ENCODE data around the gene FCHSD2. TPM values are rescaled to one million over a fixed set of nuclear protein-coding genes. Genes with fewer than 3 reads are reported as not detected.

FCHSD2 gene
- total and polyA plus RNA-seq, 2 of the 13 experiments (the other 11 are each of a cell fraction or from before 2014, with no cell fraction given): 20.5 to 24.8 TPM

DNA sequence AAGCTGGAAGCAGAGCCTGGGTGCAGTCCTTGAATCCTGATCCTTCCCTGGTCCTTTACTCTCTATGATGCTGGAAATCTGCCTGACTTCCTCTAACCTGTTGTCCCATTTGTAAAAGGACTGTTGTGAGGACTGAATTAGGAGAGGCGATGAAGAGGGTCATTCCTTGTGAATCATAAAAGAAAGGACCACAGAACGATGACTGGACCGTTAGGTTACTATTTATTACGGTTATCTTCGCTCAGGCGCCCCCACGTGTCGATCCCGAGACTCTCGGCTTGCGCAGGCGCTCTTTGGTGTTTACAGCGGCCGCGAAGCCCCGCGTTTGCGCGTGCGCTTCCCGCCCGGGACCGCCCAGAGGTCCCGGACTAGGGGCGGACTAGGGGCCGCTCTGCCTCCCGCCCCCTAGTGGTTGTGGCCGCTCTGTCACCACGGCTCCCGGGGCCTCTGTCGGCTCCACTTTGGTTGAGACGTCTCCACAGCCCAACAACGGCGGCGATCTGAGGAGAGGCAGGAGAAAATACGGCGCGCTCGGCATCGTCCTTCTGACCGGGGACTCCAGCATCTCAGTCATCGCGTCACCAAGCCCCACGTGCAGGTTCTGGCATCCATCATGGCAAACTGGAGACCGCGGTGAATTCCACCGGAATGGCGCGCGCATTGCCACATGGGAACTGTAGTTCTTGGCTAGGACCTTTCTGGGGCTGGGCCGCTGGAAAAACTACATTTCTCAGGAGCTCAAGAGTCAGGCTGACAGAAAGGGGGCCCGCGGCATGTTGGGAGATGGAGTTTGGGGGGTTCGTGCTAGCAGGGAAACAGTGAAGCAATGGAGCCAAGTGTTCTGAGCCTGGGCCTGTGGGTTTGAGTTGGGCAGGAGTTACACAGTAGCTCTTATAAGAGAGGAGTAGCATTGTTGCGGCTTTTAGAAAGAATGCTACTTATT is 348.4 kb downstream of the FCHSD2 start, which contains the start of gene STARD10 (continued):
- TF ChIP-seq AGO1 (IDR thresholded peaks at IDR 0.05; ENCODE audit: low read depth, low read length, poor library complexity, severe bottlenecking) (peak; percentile 86), FOSL1 (CRISPR knock-in tag; IDR thresholded peaks at IDR 0.05; ENCODE audit: borderline replicate concordance) (no peak), SMYD3 (CRISPR knock-in tag; IDR thresholded peaks at IDR 0.05) (peak; percentile 54; the same call in 1 of the 2 replicates), NFIB (CRISPR knock-in tag; IDR thresholded peaks at IDR 0.05; ENCODE audit: borderline replicate concordance) (no peak), ZNF883 (CRISPR knock-in tag; IDR thresholded peaks at IDR 0.05; ENCODE audit: not compliant biosample characterization) (peak; percentile 78), HOXA7 (CRISPR knock-in tag; IDR thresholded peaks at IDR 0.05) (no peak), FOXO1 (CRISPR knock-in tag; IDR thresholded peaks at IDR 0.05) (peak; percentile 83), ZBTB20 (CRISPR knock-in tag; IDR thresholded peaks at IDR 0.05; ENCODE audit: borderline replicate concordance, low read depth) (no peak), CREM (IDR thresholded peaks at IDR 0.05) (peak; percentile 97), CREM (CRISPR knock-in tag; IDR thresholded peaks at IDR 0.05) (no peak), ZNF101 (CRISPR knock-in tag; IDR thresholded peaks at IDR 0.05; ENCODE audit: borderline replicate concordance, low read depth) (no peak), ATF2 (CRISPR knock-in tag; IDR thresholded peaks at IDR 0.05) (0 out of 2 replicates have a peak, but pooled peaks have one; percentile 5), CEBPB (IDR thresholded peaks at IDR 0.05; ENCODE audit: borderline replicate concordance, low read depth, low read length) (no peak), FOXC1 (CRISPR knock-in tag; IDR thresholded peaks at IDR 0.05; ENCODE audit: borderline replicate concordance) (no peak), MZF1 (CRISPR knock-in tag; IDR thresholded peaks at IDR 0.05; ENCODE audit: borderline replicate concordance) (no peak), RARA (CRISPR knock-in tag; IDR thresholded peaks at IDR 0.05) (no peak), ZNF138 (CRISPR knock-in tag; IDR thresholded peaks at IDR 0.05; ENCODE audit: low read depth) (0 out of 2 replicates have a peak, but pooled peaks have one; percentile 82), SRF (IDR thresholded peaks at IDR 0.05; ENCODE audit: low read depth, low read length) (no peak), AHR (CRISPR knock-in tag; IDR thresholded peaks at IDR 0.05) (no peak; the same call in 1 of the 2 replicates), GATAD2A (CRISPR knock-in tag; IDR thresholded peaks at IDR 0.05) (0 out of 2 replicates have a peak, but pooled peaks have one; percentile 16), XRCC5 (optimal IDR thresholded peaks at IDR 0.05; ENCODE audit: low read length) (peak; percentile 95), ZMYM3 (CRISPR knock-in tag; IDR thresholded peaks at IDR 0.05) (peak; percentile 85), SKIL (CRISPR knock-in tag; IDR thresholded peaks at IDR 0.05; ENCODE audit: borderline replicate concordance) (no peak), ZNF644 (CRISPR knock-in tag; IDR thresholded peaks at IDR 0.05; ENCODE audit: low read depth) (no peak), ZNF207 (IDR thresholded peaks at IDR 0.05; ENCODE audit: borderline replicate concordance) (no peak)
- TF ChIP-seq, protein P1, sequence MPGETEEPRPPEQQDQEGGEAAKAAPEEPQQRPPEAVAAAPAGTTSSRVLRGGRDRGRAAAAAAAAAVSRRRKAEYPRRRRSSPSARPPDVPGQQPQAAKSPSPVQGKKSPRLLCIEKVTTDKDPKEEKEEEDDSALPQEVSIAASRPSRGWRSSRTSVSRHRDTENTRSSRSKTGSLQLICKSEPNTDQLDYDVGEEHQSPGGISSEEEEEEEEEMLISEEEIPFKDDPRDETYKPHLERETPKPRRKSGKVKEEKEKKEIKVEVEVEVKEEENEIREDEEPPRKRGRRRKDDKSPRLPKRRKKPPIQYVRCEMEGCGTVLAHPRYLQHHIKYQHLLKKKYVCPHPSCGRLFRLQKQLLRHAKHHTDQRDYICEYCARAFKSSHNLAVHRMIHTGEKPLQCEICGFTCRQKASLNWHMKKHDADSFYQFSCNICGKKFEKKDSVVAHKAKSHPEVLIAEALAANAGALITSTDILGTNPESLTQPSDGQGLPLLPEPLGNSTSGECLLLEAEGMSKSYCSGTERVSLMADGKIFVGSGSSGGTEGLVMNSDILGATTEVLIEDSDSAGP (CRISPR knock-in tag; IDR thresholded peaks at IDR 0.05; ENCODE audit: borderline replicate concordance): peak; percentile 93; the same call in 1 of the 2 replicates
